Measurements from ENCODE around the gene MRGPRE.

MRGPRE gene

DNA sequence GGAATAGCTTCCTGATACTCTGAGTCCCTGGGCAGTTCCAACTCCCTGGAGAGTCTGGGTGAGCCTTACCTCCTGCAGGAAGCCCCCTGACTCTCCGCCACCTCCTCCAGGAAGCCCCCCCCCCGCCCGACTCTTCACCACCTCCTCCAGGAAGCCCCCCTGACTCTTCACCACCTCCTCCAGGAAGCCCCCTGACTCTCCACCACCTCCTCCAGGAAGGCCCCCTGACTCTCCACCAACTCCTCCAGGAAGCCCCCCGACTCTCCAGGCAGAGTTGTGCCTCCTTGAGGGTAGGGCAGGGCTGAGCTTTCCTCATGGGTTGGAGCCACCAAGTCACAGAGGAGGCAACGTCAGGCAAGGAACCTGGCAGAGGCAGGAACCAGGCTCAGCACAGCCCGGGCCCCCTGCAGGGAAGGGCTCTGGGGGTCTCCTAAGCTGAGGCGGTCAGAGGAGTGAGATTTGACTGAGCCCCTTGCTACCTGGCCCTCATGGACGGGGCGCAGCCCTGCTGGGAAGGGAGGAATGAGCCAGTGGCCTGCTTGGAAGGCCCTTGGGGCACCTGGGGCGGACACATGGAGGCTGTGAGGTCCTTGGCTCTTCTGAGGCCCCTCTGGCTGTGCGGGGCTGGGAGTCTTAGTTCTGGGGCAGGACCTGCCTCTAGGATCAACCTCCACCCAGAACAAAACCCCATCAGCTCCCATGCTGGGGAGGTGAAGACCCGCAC is 31.7 kb downstream of the MRGPRE start:
- DNase-seq (ENCODE audit: low read depth) = no peak
- no peak for TF ChIP-seq CTCF (IDR thresholded peaks at IDR 0.05; ENCODE audit: insufficient read depth, low read depth, low read length, missing control alignments)
- no peak overlapping the region for H3K4me3 ChIP-seq (ENCODE audit: low read length)

GRCh38 chr11:3199537-3200295 is 32.5 kb downstream of the MRGPRE start:
- no peak overlapping the region for H3K4me3 ChIP-seq (ENCODE audit: low read length)
- DNase-seq (ENCODE audit: low read depth) = no peak
- no peak for TF ChIP-seq CTCF (IDR thresholded peaks at IDR 0.05; ENCODE audit: insufficient read depth, low read depth, low read length, missing control alignments)

- TF ChIP-seq CTCF (IDR thresholded peaks at IDR 0.05; ENCODE audit: insufficient read depth, low read depth, low read length, missing control alignments) = no peak
- H3K4me3 ChIP-seq (ENCODE audit: low read length) = no peak overlapping the region
- no peak for DNase-seq (ENCODE audit: low read depth)
Measured at GRCh38 chr11:3198815-3199214, 33.4 kb downstream of the MRGPRE start.

DNA sequence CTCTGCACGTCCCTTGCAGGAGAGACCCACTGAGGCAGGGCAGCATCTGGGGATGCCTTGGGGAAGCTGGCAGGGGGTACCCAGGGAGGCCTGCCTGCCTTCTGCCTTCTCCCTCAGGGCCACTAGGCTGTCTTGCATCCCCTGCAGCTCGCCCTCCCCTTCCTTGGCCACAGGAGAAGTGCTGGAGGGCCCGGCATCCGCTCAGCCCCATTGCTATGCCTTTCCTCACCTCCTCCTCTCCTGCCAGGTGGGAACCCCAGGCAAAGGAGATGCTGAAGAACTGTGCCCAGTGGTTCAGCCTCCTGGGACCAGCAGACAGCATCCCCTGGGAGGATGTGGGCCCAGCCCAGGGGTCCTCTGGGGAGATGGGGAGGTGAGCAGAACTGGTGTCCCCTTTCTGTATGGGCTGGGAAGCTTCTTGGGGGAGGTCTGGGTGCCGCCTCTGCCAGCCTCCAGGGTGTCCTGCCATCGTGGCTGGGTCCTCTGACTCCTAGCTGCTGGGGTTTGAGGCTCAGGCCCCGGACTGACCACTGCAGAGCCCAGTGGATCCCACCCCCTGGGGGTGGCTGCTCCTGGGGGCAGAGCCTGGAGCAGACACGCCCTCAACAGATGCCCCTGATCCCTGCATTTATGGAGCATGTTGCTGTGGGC is 34.2 kb downstream of the MRGPRE start:
- no peak for DNase-seq (ENCODE audit: low read depth)
- H3K4me3 ChIP-seq (ENCODE audit: low read length) = no peak overlapping the region
- TF ChIP-seq CTCF (IDR thresholded peaks at IDR 0.05; ENCODE audit: insufficient read depth, low read depth, low read length, missing control alignments) = no peak

DNA sequence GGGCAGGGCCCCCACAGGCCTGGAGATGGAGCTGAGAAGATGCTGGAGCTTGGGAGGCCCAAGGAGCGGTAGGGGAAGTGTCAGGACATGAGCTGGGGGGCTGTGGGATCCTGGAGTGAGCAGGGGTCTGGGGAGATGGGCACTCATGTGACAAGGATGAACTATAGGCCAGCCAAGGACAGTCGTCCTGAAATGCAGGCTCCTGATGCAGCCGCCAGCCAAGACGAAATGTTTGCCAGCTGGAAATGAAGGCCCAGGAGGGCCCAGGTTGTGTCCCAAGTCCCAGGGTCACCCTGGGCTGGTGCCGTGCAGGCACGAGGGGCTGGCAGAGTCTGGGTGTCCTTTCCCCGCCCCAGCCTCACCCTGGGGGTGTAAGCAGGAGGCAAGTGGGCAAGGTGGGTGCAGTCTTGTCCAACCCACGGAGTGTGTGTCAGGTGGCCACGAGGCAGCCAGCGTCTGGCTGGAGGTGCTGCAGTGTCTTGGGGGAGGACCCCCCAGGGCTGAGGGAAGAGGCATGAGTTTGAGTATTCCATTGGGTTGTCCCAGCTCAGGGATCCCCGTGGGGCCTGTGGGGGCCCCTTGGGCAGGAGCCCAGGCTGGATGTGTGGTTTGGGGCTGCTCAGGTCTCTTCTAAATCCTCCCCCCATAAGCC is 35.0 kb downstream of the MRGPRE start:
- H3K4me3 ChIP-seq (ENCODE audit: low read length) = no peak overlapping the region
- no peak for TF ChIP-seq CTCF (IDR thresholded peaks at IDR 0.05; ENCODE audit: insufficient read depth, low read depth, low read length, missing control alignments)

DNA sequence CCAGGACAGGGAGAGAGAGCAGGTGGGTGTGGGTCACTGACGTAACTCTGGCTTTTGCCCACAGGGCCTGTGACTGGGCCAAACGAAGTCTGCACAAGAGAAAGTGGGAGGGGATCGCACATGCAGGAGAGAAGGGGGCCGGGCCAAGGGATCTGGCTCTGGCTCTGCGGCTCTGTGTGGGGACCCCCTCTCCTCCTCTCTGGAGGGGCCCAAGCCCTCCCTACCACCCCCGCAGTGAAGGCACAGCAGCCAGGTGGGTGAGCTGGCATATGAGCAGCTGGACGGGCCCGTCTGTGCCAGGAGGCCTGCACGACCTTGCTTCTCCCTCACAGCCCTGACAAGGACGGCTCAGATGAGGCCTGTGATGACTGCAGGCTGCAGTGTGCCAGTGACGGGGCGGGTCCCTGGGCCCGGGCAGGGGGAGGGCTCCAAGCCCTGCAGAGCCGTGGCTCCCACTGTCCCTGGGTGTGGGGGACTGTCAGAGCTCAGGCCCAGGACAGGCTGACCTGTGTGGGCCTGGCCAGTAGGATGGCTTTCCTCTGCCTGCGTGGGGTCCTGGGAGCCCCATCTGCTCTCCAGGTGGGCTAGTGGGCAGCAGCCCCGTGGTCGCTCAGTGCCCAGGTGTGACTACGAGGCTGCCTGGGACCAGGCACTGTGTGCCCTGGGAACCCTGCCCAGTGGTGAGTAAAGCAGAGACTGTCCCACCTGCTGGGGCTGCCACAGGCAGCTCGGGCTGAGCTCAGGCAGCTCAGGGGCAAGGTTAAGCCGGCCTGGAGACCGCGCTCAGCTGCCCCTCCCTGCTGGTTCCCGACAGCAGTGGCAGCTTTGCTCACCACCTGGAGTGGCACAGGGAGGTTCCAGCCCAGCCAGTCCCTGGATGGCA is 35.8 kb downstream of the MRGPRE start:
- TF ChIP-seq CTCF (IDR thresholded peaks at IDR 0.05; ENCODE audit: insufficient read depth, low read depth, low read length, missing control alignments) = no peak
- DNase-seq (ENCODE audit: low read depth) = no peak
- no peak overlapping the region for H3K4me3 ChIP-seq (ENCODE audit: low read length)

More for the DNA sequence above, 35.0 kb downstream of the MRGPRE start:
- no peak for DNase-seq (ENCODE audit: low read depth)

Data from epithelial cell of esophagus (primary cell).